Liver (tissue), 3 donors: Measurements from ENCODE around the gene EVL.

Experiments
- GABPA ChIP-seq, 2 donors: IDR thresholded peaks in 1 of 2; conservative IDR thresholded peaks in 1 of 2; 2 replicates each; pipeline ENCODE4 v1.6.1; 2016; ENCODE audit warnings: antibody characterized with exemption in 2 of 2, mild to moderate bottlenecking in 1 of 2, moderate library complexity in 1 of 2
- JUND ChIP-seq, 2 donors: IDR thresholded peaks; 2 replicates each; pipeline ENCODE4 v1.6.1; 2016; ENCODE audit warnings: antibody characterized with exemption in 2 of 2
- RAD21 ChIP-seq, 2 donors: IDR thresholded peaks; 2 replicates each; pipeline ENCODE4 v1.6.1; 2016; ENCODE audit warnings: antibody characterized with exemption in 2 of 2, mild to moderate bottlenecking in 2 of 2
- YY1 ChIP-seq: IDR thresholded peaks from 2 replicates; pipeline ENCODE4 v1.6.1; 2016; ENCODE audit warnings: antibody characterized with exemption, mild to moderate bottlenecking
- TF ChIP-seq, protein P1 (sequence below): fragments of 150-350 bp; IDR thresholded peaks from 2 replicates; pipeline ENCODE4 v1.5.1; 2017; ENCODE audit warnings: improper control_type of control experiment, low read depth, low read length; ENCODE audit not compliant: missing input control
- TF ChIP-seq, protein P2 (sequence below): IDR thresholded peaks from 2 replicates; pipeline ENCODE4 v1.6.1; 2016; ENCODE audit warnings: antibody characterized with exemption, mild to moderate bottlenecking
- TF ChIP-seq, protein P3 (sequence below): IDR thresholded peaks from 2 replicates; pipeline ENCODE4 v1.6.1; 2016; ENCODE audit warnings: antibody characterized with exemption
- TF ChIP-seq, protein P4 (sequence below): IDR thresholded peaks from 2 replicates; pipeline ENCODE4 v1.6.1; 2016; ENCODE audit warnings: antibody characterized with exemption
- donor health status: healthy.
- donor health status: healthy.

DNA sequence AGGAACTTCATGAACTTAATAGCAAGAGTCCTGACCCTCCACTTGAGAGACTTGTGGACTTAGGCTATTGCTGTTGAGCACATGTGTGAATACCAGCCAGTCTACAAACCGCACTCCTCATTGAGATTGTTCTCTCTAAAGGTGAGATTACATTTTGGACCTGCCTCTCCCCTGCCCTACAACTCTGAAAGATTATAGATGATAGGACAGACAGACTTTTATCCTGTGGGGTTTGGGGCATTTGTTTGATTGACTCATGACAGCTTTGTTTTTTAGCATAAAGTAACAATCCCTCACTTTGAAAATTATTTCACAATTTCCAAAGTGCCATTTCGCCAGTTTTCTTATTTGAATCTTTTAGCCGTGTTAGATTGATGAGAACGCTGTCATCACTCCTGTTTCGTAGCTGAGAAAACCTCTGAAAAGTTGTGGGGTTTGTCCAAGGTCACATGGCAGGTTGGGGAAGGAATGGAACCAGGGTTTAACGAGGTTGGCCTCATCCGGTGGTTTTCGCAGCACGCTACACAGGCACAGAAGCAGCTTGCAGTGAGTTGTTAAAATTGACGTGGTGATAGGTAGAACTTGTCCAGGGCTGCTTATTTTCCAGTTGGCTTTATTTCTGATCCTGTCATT, 836 bp downstream of the EVL start:
- TF ChIP-seq, protein P1, sequence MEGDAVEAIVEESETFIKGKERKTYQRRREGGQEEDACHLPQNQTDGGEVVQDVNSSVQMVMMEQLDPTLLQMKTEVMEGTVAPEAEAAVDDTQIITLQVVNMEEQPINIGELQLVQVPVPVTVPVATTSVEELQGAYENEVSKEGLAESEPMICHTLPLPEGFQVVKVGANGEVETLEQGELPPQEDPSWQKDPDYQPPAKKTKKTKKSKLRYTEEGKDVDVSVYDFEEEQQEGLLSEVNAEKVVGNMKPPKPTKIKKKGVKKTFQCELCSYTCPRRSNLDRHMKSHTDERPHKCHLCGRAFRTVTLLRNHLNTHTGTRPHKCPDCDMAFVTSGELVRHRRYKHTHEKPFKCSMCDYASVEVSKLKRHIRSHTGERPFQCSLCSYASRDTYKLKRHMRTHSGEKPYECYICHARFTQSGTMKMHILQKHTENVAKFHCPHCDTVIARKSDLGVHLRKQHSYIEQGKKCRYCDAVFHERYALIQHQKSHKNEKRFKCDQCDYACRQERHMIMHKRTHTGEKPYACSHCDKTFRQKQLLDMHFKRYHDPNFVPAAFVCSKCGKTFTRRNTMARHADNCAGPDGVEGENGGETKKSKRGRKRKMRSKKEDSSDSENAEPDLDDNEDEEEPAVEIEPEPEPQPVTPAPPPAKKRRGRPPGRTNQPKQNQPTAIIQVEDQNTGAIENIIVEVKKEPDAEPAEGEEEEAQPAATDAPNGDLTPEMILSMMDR = no peak
- no peak for TF ChIP-seq JUND (IDR thresholded peaks at IDR 0.05)
- TF ChIP-seq, protein P2, sequence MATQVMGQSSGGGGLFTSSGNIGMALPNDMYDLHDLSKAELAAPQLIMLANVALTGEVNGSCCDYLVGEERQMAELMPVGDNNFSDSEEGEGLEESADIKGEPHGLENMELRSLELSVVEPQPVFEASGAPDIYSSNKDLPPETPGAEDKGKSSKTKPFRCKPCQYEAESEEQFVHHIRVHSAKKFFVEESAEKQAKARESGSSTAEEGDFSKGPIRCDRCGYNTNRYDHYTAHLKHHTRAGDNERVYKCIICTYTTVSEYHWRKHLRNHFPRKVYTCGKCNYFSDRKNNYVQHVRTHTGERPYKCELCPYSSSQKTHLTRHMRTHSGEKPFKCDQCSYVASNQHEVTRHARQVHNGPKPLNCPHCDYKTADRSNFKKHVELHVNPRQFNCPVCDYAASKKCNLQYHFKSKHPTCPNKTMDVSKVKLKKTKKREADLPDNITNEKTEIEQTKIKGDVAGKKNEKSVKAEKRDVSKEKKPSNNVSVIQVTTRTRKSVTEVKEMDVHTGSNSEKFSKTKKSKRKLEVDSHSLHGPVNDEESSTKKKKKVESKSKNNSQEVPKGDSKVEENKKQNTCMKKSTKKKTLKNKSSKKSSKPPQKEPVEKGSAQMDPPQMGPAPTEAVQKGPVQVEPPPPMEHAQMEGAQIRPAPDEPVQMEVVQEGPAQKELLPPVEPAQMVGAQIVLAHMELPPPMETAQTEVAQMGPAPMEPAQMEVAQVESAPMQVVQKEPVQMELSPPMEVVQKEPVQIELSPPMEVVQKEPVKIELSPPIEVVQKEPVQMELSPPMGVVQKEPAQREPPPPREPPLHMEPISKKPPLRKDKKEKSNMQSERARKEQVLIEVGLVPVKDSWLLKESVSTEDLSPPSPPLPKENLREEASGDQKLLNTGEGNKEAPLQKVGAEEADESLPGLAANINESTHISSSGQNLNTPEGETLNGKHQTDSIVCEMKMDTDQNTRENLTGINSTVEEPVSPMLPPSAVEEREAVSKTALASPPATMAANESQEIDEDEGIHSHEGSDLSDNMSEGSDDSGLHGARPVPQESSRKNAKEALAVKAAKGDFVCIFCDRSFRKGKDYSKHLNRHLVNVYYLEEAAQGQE = no peak
- TF ChIP-seq, protein P3, sequence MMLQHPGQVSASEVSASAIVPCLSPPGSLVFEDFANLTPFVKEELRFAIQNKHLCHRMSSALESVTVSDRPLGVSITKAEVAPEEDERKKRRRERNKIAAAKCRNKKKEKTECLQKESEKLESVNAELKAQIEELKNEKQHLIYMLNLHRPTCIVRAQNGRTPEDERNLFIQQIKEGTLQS = no peak
- no peak for TF ChIP-seq RAD21 (IDR thresholded peaks at IDR 0.05)
- no peak for TF ChIP-seq GABPA (IDR thresholded peaks at IDR 0.05 in 1 of 2, conservative IDR thresholded peaks at IDR 0.05 in 1 of 2)
- TF ChIP-seq, protein P4, sequence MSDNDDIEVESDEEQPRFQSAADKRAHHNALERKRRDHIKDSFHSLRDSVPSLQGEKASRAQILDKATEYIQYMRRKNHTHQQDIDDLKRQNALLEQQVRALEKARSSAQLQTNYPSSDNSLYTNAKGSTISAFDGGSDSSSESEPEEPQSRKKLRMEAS = no peak
- TF ChIP-seq YY1 = no peak
